GM21390 (cell line): ENCODE data around the gene GABRD.

ENCODE experiments used
- ATAC-seq: cut with Tn5 transposase; IDR thresholded peaks from one replicate; pipeline ENCODE4 v1.9.1; 2021; ENCODE audit not compliant: unreplicated experiment

GABRD gene

GRCh38 chr1:1984560-1985070, 34.5 kb upstream of the GABRD start:
- no peak for ATAC-seq

- ATAC-seq, result no peak
Observed at GRCh38 chr1:1985375-1986050, 33.6 kb upstream of the GABRD start.

- ATAC-seq, result no peak
Observed at GRCh38 chr1:1986451-1987141, 32.5 kb upstream of the GABRD start.

- no peak for ATAC-seq
Observed at GRCh38 chr1:1987142-1987510, 32.0 kb upstream of the GABRD start.

GRCh38 chr1:1988061-1988945, 30.8 kb upstream of the GABRD start:
- no peak for ATAC-seq

GRCh38 chr1:1989102-1989542, 30.0 kb upstream of the GABRD start:
- ATAC-seq, result no peak

GRCh38 chr1:1989789-1990188, 29.4 kb upstream of the GABRD start:
- ATAC-seq, result no peak

GRCh38 chr1:1990222-1990621, 28.9 kb upstream of the GABRD start:
- ATAC-seq, result no peak

- no peak for ATAC-seq
Observed at GRCh38 chr1:1994536-1994935, 24.6 kb upstream of the GABRD start.

GRCh38 chr1:1996207-1996651, 22.9 kb upstream of the GABRD start:
- ATAC-seq, result no peak

- ATAC-seq, result no peak
Observed at GRCh38 chr1:1997576-1997975, 21.6 kb upstream of the GABRD start.

GRCh38 chr1:2000432-2000831, 18.7 kb upstream of the GABRD start:
- no peak for ATAC-seq

- ATAC-seq, result no peak
Observed at GRCh38 chr1:2000850-2001249, 18.3 kb upstream of the GABRD start.

- no peak for ATAC-seq
Observed at GRCh38 chr1:2001773-2002411, 17.3 kb upstream of the GABRD start.

GRCh38 chr1:2003541-2004131, 15.5 kb upstream of the GABRD start, which contains the start of gene CFAP74:
Gene CFAP74, minus strand, starts transcription at chr1:2003786. Its CDS starts 12,830 bp downstream, at chr1:1990956.
- ATAC-seq, result no peak

- ATAC-seq, result no peak
Observed at GRCh38 chr1:2004856-2005255, 14.3 kb upstream of the GABRD start.

GRCh38 chr1:2009101-2010053, 9.8 kb upstream of the GABRD start:
- no peak for ATAC-seq

- ATAC-seq, result no peak
Observed at GRCh38 chr1:2014181-2014580, 5.0 kb upstream of the GABRD start.
